ENCODE results near the gene NLRP1. TPM values are rescaled to one million over a fixed set of nuclear protein-coding genes. Genes with fewer than 3 reads are reported as not detected.

NLRP1 gene
- total RNA-seq, 1 donor from 2014 or later, result 29.3 TPM

GRCh38 chr17:5514976-5515375 is 69.3 kb downstream of the NLRP1 start:
- Mint-ChIP-seq H3K27me3 (ENCODE audit: insufficient read depth, low read depth) (peaks cover 10% of the 10 kb centered on the region), H3K27ac (no peak overlapping the region), H3K4me3 (no peak overlapping the region), H3K9me3 (peaks cover 7% of the 10 kb centered on the region), H3K4me1 (peaks cover 17% of the 10 kb centered on the region), H3K36me3 (no peaks in the 10 kb centered on the region)
- no peaks in the 10 kb centered on the region for H3K27me3 ChIP-seq
- H2AFZ ChIP-seq (replicated peaks), result no peak overlapping the region
- no peaks in the 10 kb centered on the region for H3K4me1 ChIP-seq
- no peak overlapping the region for H3K4me2 ChIP-seq
- H3K9ac ChIP-seq, result no peak overlapping the region
- no peaks in the 10 kb centered on the region for H3F3A ChIP-seq (ENCODE audit: low read depth)
- no peak for TF ChIP-seq EZH2phosphoT487 (IDR thresholded peaks at IDR 0.05)
- TF ChIP-seq, protein P1, sequence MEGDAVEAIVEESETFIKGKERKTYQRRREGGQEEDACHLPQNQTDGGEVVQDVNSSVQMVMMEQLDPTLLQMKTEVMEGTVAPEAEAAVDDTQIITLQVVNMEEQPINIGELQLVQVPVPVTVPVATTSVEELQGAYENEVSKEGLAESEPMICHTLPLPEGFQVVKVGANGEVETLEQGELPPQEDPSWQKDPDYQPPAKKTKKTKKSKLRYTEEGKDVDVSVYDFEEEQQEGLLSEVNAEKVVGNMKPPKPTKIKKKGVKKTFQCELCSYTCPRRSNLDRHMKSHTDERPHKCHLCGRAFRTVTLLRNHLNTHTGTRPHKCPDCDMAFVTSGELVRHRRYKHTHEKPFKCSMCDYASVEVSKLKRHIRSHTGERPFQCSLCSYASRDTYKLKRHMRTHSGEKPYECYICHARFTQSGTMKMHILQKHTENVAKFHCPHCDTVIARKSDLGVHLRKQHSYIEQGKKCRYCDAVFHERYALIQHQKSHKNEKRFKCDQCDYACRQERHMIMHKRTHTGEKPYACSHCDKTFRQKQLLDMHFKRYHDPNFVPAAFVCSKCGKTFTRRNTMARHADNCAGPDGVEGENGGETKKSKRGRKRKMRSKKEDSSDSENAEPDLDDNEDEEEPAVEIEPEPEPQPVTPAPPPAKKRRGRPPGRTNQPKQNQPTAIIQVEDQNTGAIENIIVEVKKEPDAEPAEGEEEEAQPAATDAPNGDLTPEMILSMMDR (IDR thresholded peaks at IDR 0.05), result no peak
- no peak for TF ChIP-seq EZH2 (IDR thresholded peaks at IDR 0.05)
- H3K36me3 ChIP-seq, result no peaks in the 10 kb centered on the region
- no peak overlapping the region for H3K4me3 ChIP-seq
- no peaks in the 10 kb centered on the region for H3K9me3 ChIP-seq (ENCODE audit: low read depth)
- no peaks in the 10 kb centered on the region for H3K79me2 ChIP-seq (ENCODE audit: low read depth)
- H3K27ac ChIP-seq, result no peak overlapping the region
- no peaks in the 10 kb centered on the region for H4K20me1 ChIP-seq (ENCODE audit: low read depth)
- DNase-seq (ENCODE audit: low spot score), result no peak

- Histone ChIP-seq H4K20me1 (ENCODE audit: low read depth) (no peaks in the 10 kb centered on the region), H3K4me2 (no peak overlapping the region), H3K4me3 (no peak overlapping the region), H3K9ac (no peak overlapping the region), H3K4me1 (peaks cover 9% of the 10 kb centered on the region), H3K27me3 (no peaks in the 10 kb centered on the region), H3K79me2 (ENCODE audit: low read depth) (no peaks in the 10 kb centered on the region), H3K9me3 (ENCODE audit: low read depth) (no peaks in the 10 kb centered on the region), H3F3A (ENCODE audit: low read depth) (no peaks in the 10 kb centered on the region), H2AFZ (replicated peaks) (no peak overlapping the region), H3K27ac (no peak overlapping the region), H3K36me3 (no peaks in the 10 kb centered on the region)
- H3K36me3 Mint-ChIP-seq, result no peaks in the 10 kb centered on the region
- peaks cover 7% of the 10 kb centered on the region for H3K9me3 Mint-ChIP-seq
- H3K4me1 Mint-ChIP-seq, result peaks cover 31% of the 10 kb centered on the region
- no peak overlapping the region for H3K4me3 Mint-ChIP-seq
- no peak for DNase-seq (ENCODE audit: low spot score)
- peaks cover 8% of the 10 kb centered on the region for H3K27me3 Mint-ChIP-seq (ENCODE audit: insufficient read depth, low read depth)
- TF ChIP-seq, protein P1 (IDR thresholded peaks at IDR 0.05), result no peak
- no peak for TF ChIP-seq EZH2 (IDR thresholded peaks at IDR 0.05)
- TF ChIP-seq EZH2phosphoT487 (IDR thresholded peaks at IDR 0.05), result no peak
- no peak overlapping the region for H3K27ac Mint-ChIP-seq
Observed at GRCh38 chr17:5513628-5514027, 70.7 kb downstream of the NLRP1 start.

DNA sequence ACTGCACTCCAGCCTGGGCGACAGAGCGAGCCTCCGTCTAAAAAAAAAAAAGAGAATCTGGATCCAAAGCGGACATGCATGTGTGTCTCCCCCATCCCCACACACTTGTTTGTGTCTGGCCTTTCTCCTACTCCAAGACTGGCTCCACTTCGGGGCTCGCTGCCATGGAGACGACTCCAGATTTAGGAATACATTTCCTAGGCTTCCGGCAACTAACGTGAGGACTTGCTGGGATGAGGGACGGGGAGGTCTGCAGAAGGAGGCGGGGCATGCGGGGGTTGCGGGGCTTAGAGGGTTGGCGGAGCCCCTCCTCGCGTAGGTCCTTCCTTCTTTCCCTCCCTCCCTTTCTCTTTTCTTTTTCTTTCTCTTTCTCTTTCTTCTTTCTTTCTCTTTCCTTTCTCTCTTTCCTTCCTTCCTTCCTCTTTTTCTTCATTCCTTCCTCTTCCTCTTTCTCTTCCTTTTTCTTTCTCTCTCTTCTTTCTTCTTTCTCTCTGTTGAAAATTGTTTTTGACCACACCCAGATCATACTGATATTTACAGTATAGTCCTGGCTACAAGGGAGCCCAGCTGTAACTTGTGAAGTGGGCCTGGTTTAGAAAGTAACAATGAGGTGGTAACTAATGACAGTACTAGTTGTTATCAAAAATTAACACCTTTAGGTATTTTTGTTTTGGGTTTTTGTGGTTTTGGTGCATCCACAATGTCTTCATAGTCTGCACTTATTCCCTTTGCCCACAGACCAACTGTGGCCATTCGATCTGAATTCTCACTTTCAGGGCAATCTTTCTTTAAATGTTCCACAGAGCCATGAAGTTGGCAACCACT is 72.7 kb downstream of the NLRP1 start:
- Histone ChIP-seq H3K9me3 (ENCODE audit: low read depth) (no peaks in the 10 kb centered on the region), H3K4me2 (no peak overlapping the region), H2AFZ (replicated peaks) (no peak overlapping the region), H3F3A (ENCODE audit: low read depth) (no peaks in the 10 kb centered on the region), H3K27ac (no peak overlapping the region), H3K4me3 (no peak overlapping the region), H3K9ac (no peak overlapping the region), H3K36me3 (no peaks in the 10 kb centered on the region), H3K4me1 (peaks cover 14% of the 10 kb centered on the region), H4K20me1 (ENCODE audit: low read depth) (no peaks in the 10 kb centered on the region), H3K27me3 (no peaks in the 10 kb centered on the region), H3K79me2 (ENCODE audit: low read depth) (no peaks in the 10 kb centered on the region)
- TF ChIP-seq EZH2 (IDR thresholded peaks at IDR 0.05) (no peak), EZH2phosphoT487 (IDR thresholded peaks at IDR 0.05) (no peak)
- TF ChIP-seq, protein P1 (IDR thresholded peaks at IDR 0.05), result no peak
- Mint-ChIP-seq H3K36me3 (no peaks in the 10 kb centered on the region), H3K4me1 (peaks cover 36% of the 10 kb centered on the region), H3K9me3 (peaks cover 3% of the 10 kb centered on the region), H3K27me3 (ENCODE audit: insufficient read depth, low read depth) (peaks cover 6% of the 10 kb centered on the region), H3K27ac (no peak overlapping the region), H3K4me3 (no peak overlapping the region)
- peak; percentile 42 for DNase-seq (ENCODE audit: low spot score)

Data from neural progenitor cell (in vitro differentiated cells).